GM21381 (cell line): ENCODE measurements around the gene MSANTD4.
"Not testable (repeated sequence)": the region's sequence is repeated elsewhere in the genome, so short reads cannot be mapped to it uniquely, and the experiment has no call there.

Experiments
- ATAC-seq: cut with Tn5 transposase; IDR thresholded peaks from one replicate; pipeline ENCODE4 v1.9.1; 2021; ENCODE audit warnings: mild to moderate bottlenecking, moderate library complexity; ENCODE audit not compliant: unreplicated experiment

MSANTD4 gene

GRCh38 chr11:106014620-106015019, 7.4 kb downstream of the MSANTD4 start:
- ATAC-seq = no peak

GRCh38 chr11:106014035-106014434, 8.0 kb downstream of the MSANTD4 start:
- no peak for ATAC-seq

GRCh38 chr11:106012744-106013143, 9.3 kb downstream of the MSANTD4 start:
- ATAC-seq = no peak

GRCh38 chr11:106011481-106011880, 10.6 kb downstream of the MSANTD4 start:
- ATAC-seq = no peak

GRCh38 chr11:106003094-106003493, 18.9 kb downstream of the MSANTD4 start:
- ATAC-seq = not testable (repeated sequence)

GRCh38 chr11:106001304-106002012, 20.6 kb downstream of the MSANTD4 start:
- ATAC-seq = peak; percentile 46

GRCh38 chr11:105991888-105992287, 30.2 kb downstream of the MSANTD4 start:
- ATAC-seq = no peak

GRCh38 chr11:105989124-105989523, 32.9 kb downstream of the MSANTD4 start:
- no peak for ATAC-seq

- ATAC-seq = no peak
Observed at GRCh38 chr11:105988197-105988596, 33.8 kb downstream of the MSANTD4 start.

GRCh38 chr11:105986554-105986953, 35.5 kb downstream of the MSANTD4 start:
- no peak for ATAC-seq

GRCh38 chr11:105979997-105980703, 41.9 kb downstream of the MSANTD4 start:
- no peak for ATAC-seq

- ATAC-seq = no peak
Observed at GRCh38 chr11:105975128-105975527, 46.9 kb downstream of the MSANTD4 start.

- ATAC-seq = no peak
Observed at GRCh38 chr11:105969756-105970155, 52.3 kb downstream of the MSANTD4 start.

GRCh38 chr11:105968021-105968697, 53.9 kb downstream of the MSANTD4 start:
- no peak for ATAC-seq

GRCh38 chr11:105960252-105961245, 61.5 kb downstream of the MSANTD4 start:
- no peak for ATAC-seq
